SHP77 (cell line): ENCODE data around the gene DNAJC5G.
A peak's percentile ranks its signal among the peaks of the same experiment; 100 is the strongest.
"Not testable (repeated sequence)": the region's sequence is repeated elsewhere in the genome, so short reads cannot be mapped to it uniquely, and the experiment has no call there.

Source experiments
- DNase-seq, 2 experiments: peaks; one replicate each; lab custom pipeline; 2025; lab: John Stamatoyannopoulos, UW

The DNAJC5G gene

DNA sequence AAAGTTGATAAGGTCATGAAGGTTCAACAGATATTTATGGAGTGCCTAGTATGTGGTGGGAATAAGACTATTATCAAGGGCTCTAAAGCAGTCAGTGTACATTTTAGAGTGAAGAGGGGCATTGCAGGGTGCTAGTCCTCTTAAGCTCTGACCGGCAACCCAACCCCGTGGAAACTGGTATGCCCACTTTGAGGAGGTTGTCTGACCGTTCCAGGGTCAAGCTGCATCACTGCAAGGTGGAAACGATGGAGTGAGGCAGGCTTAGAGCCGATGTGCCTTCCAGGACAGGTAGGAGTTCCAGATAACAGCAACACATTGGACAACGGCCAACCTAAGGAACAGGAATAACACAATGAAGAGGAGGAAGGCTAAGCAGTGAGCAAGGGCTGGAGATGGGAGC lies 34.4 kb downstream of the DNAJC5G start:
- DNase-seq: no peak

GRCh38 chr2:27312152-27312551 lies 36.9 kb downstream of the DNAJC5G start:
- no peak for DNase-seq

DNA sequence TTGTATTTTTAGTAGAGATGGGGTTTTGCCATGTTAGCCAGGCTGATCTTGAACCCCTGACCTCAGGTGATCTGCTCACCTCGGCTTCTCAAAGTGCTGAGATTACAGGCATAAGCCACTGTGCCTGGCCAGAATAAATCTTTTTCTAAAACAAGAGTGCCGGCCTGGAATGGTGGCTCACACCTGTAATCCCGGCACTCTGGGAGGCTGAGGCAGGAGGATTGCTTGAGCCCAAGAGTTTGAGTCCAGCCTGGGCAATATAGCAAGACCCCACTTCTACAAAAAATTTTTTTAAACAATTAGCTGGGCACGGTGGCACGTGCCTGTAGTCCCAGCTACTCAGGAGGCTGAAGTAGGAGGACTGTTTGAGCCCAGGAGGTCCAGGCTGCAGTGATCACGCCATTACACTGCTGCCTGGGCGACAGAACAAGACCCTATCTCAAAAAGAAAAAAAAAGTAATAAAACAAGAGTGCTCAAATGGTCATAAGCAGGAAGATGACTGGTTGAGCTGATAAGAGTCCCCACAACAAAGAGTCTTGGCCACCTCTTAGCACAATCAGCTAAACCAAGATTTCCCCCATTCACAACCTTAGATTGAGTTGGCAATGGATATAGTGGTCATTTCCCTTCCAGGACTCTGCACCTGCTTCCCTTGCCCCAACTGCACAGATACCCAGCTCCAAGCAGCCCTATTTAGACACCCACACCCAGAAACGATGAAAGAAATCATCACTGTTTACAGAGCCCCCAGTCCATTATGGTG lies 38.8 kb downstream of the DNAJC5G start:
- no peak for DNase-seq

DNA sequence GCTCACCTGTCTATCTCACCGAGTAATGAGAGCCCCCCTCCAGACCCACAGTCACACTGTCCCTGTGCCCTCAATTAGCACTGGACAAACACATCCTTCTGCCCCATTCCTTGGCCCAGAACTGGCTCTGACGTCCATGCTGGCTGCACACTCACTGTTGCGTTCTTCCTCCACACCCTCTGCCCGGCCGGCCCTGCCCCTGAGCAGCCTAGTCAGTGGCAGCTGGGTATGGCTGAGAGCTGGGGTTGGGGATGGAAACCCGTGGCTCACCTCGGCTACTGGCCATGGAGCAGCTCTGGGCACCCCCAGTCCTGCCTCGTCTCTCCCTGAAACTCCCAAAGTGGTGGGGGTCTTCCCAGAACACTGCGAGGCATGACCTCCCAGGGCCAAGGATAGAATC lies 39.5 kb downstream of the DNAJC5G start:
- no peak for DNase-seq

DNA sequence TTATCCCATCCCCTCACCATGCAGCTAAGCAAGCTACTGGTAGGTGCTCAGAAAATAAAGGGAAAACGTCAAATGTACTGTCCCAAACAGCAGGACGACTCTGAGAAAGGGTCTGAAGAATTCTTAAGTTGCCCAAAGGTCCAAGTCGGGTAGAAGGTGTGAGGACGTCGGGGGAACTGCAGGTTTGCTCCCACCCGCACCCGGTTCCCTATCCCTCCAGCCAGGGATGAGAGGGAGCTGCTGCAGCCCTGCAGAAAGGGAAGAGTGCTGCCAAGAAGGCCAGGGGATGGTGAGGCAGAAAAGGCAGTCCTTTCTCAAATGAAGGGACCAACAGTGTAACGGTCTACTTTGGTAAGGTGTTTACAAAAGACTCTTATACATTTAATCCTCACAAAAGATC lies 39.9 kb downstream of the DNAJC5G start:
- DNase-seq: no peak

GRCh38 chr2:27316655-27317412 lies 41.6 kb downstream of the DNAJC5G start:
- DNase-seq: peak; percentile 76 to 86

- DNase-seq: not testable (repeated sequence)
Measured at GRCh38 chr2:27319839-27320238, 44.6 kb downstream of the DNAJC5G start.

- DNase-seq: peak; percentile 83 to 88
Measured at GRCh38 chr2:27320958-27321543, 45.8 kb downstream of the DNAJC5G start.

DNA sequence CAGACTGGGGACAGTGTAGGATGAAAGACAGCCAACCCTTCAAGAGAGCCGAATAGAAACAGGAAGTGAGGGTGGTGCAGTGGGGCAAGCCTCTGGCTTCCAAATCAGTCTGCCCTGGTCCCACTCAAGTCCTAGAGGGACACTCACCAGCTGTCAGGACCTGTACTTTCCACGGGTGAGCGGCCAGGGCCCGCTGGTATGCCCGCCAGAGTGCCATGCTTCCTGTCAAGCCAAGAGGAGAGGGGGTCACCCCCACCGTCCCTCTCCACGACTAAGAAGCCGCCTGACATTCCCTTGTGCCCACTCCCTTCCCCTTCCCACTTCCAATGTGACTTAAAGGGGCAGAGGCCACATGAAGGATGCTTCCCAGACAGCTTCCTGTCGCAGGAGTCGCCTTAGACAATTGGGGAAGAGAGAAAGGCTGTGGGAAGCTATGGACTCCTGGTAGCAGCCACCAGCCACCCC lies 47.1 kb downstream of the DNAJC5G start:
- no peak for DNase-seq

GRCh38 chr2:27322766-27323595 lies 47.7 kb downstream of the DNAJC5G start, which contains the start of gene MPV17:
Gene MPV17, minus strand, starts transcription at chr2:27323097. Its CDS starts 580 bp downstream, at chr2:27322517.
- DNase-seq: peak; percentile 83 to 93

GRCh38 chr2:27323596-27324285 lies 48.5 kb downstream of the DNAJC5G start:
- DNase-seq: no peak

DNA sequence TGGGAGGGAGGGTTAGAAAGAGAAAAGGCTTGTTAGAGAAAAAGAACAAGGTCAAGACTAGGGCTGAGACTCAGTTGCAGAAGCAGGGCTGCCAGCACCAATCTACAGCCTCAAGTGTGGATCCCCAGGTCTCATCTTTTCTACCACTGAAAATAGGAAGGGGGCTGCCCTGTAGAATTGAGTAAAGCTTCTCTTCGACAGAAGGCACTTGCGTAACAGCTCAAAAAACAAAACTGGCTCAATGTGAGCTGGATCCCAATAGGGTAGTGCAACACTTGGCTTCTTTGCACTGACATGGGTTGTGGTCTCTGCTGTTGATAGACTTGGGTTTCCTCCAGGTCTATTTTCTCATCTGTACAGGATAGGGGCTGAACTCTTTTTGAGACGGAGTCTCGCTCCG lies 49.5 kb downstream of the DNAJC5G start:
- DNase-seq: no peak
